DOHH2 (cell line): ENCODE data around the gene DBN1.

Experiments
- EZH2phosphoT487 ChIP-seq: fragments of 200-600 bp; sonication (generic); IDR thresholded peaks from 2 replicates; pipeline ENCODE4 v1.6.1; 2017; ENCODE audit warnings: borderline replicate concordance, mild to moderate bottlenecking, antibody characterized with exemption, low read length, moderate library complexity, mixed read lengths
- TF ChIP-seq, protein P1 (sequence below): fragments of 200-600 bp; sonication (generic); IDR thresholded peaks from one replicate; pipeline ENCODE4 v1.5.1; 2014; ENCODE audit warnings: antibody characterized with exemption, mild to moderate bottlenecking, low read depth, low read length; ENCODE audit not compliant: poor library complexity, severe bottlenecking

DNA sequence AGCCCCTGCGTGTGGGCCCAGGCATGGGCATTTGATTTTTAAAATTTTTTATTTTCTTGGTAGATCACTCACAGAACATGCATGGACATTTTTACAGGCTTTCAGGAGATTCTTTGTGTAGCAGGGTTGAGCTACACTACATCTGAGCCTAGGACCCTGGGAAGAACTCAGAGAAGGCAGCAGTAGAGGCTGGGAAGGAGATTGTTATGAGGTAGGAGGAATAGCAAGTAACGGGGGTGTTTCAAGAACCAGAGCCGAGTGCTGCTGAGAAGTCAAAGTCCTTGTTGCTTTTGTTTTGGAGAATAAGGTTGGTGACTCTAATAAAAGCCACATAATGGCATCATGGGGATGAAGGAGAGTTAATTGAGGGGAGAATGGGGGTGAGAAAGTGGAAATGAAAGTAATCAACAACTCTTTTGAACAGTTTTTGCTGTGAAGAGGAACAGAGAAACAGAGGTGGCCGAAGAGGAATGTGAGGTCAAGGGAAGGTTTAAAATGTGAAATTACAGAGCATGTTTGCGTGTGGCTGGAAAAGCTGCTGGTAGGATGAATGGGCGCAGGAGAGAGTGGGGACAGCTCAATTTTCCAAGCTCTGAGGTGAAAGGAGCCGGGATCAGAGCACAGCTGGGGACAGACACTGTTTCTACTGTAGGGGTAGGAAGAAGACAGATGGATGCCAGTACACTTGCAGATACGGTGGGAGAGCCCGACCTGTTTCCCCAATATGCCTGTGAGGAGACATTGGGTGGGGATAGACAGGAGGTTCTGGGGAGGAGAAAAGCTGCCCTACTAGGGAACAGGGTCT lies 28.6 kb upstream of the DBN1 start:
- TF ChIP-seq, protein P1, sequence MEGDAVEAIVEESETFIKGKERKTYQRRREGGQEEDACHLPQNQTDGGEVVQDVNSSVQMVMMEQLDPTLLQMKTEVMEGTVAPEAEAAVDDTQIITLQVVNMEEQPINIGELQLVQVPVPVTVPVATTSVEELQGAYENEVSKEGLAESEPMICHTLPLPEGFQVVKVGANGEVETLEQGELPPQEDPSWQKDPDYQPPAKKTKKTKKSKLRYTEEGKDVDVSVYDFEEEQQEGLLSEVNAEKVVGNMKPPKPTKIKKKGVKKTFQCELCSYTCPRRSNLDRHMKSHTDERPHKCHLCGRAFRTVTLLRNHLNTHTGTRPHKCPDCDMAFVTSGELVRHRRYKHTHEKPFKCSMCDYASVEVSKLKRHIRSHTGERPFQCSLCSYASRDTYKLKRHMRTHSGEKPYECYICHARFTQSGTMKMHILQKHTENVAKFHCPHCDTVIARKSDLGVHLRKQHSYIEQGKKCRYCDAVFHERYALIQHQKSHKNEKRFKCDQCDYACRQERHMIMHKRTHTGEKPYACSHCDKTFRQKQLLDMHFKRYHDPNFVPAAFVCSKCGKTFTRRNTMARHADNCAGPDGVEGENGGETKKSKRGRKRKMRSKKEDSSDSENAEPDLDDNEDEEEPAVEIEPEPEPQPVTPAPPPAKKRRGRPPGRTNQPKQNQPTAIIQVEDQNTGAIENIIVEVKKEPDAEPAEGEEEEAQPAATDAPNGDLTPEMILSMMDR = no peak
- TF ChIP-seq EZH2phosphoT487 = no peak
